Left ventricle myocardium superior (tissue), 1 donor: ENCODE data around the gene BPIFA3. TPM values are rescaled to one million over a fixed set of nuclear protein-coding genes. Genes with fewer than 3 reads are reported as not detected.

ENCODE experiments used
- ATAC-seq: fragments of 200-7000 bp; cut with Tn5 transposase; one replicate; pipeline ENCODE4 v1.9.1; 2020; ENCODE audit warnings: mild to moderate bottlenecking, moderate library complexity
- DNase-seq: peaks from one replicate; pipeline ENCODE4 v3.0.0-alpha.2; 2020
- intact Hi-C: fragments of 100-400 bp; cut with micrococcal nuclease; formaldehyde crosslinking; loops from one replicate; pipeline ENCODE4 v1.11.0; 2022
- total RNA-seq: library from RNA; stranded (reverse); fragmentation: NEBNext Ultra II Directional; extraction: Animal tissue kit (Norgen Biotek cat#: 25700); gene quantifications from one replicate; pipeline ENCODE4 v1.2.1, GENCODE V29; 2021
- donor health status: DM: no; HTN: yes; CAD: no; lungs with severe emphysema.

Gene BPIFA3
- total RNA-seq, 1 donor from 2014 or later: not detected

- intact Hi-C loops: no loop called here
- DNase-seq (no peak), ATAC-seq (no peak)
These were observed 6.8 kb upstream of the BPIFA3 start for GRCh38 chr20:33210371-33210770.

- DNase-seq (no peak), ATAC-seq (peak; percentile 41)
- intact Hi-C loops: no loop called here
These were observed 5.2 kb upstream of the BPIFA3 start for GRCh38 chr20:33211817-33212424.

GRCh38 chr20:33224399-33224798, 7.2 kb downstream of the BPIFA3 start:
- DNase-seq (no peak), ATAC-seq (no peak)
- intact Hi-C loops: no loop called here

- intact Hi-C loops: no loop called here
- DNase-seq (no peak), ATAC-seq (no peak)
These were observed 12.7 kb downstream of the BPIFA3 start for GRCh38 chr20:33229843-33230242.

- DNase-seq (no peak), ATAC-seq (no peak)
- intact Hi-C loops: no loop called here
These were observed 14.1 kb downstream of the BPIFA3 start for GRCh38 chr20:33231237-33231636.

GRCh38 chr20:33232486-33233072, 15.4 kb downstream of the BPIFA3 start:
- ATAC-seq: no peak
- no peak for DNase-seq
- intact Hi-C loops: no loop called here

GRCh38 chr20:33233129-33233774, 16.1 kb downstream of the BPIFA3 start:
- DNase-seq (no peak), ATAC-seq (no peak)
- intact Hi-C loops: no loop called here

GRCh38 chr20:33234050-33234449, 16.9 kb downstream of the BPIFA3 start:
- ATAC-seq (no peak), DNase-seq (no peak)
- intact Hi-C loops: no loop called here

GRCh38 chr20:33235696-33236095, 18.5 kb downstream of the BPIFA3 start, which contains the start of gene BPIFA1:
Gene BPIFA1, plus strand, starts transcription at chr20:33235996. Its CDS starts 1,716 bp downstream, at chr20:33237712.
- intact Hi-C loops: no loop called here
- DNase-seq: no peak
- ATAC-seq: no peak

- DNase-seq (no peak), ATAC-seq (no peak)
- intact Hi-C loops: no loop called here
These were observed 19.2 kb downstream of the BPIFA3 start for GRCh38 chr20:33236351-33236750.

- DNase-seq (no peak), ATAC-seq (no peak)
- intact Hi-C loops: no loop called here
These were observed 20.8 kb downstream of the BPIFA3 start for GRCh38 chr20:33237989-33238388.

- ATAC-seq: no peak
- intact Hi-C loops: no loop called here
- DNase-seq: no peak
These were observed 22.3 kb downstream of the BPIFA3 start for GRCh38 chr20:33239418-33239817.

GRCh38 chr20:33239979-33240736, 23.0 kb downstream of the BPIFA3 start:
- DNase-seq (no peak), ATAC-seq (no peak)
- intact Hi-C loops: no loop called here

GRCh38 chr20:33240923-33241322, 23.8 kb downstream of the BPIFA3 start:
- intact Hi-C loops: no loop called here

GRCh38 chr20:33242319-33243100, 25.4 kb downstream of the BPIFA3 start:
- ATAC-seq (no peak), DNase-seq (no peak)
- intact Hi-C loops: no loop called here

More at GRCh38 chr20:33240923-33241322, 23.8 kb downstream of the BPIFA3 start:
- ATAC-seq (no peak), DNase-seq (no peak)

GRCh38 chr20:33246077-33246476, 28.9 kb downstream of the BPIFA3 start:
- no peak for DNase-seq
- intact Hi-C loops: no loop called here

GRCh38 chr20:33249456-33249855, 32.3 kb downstream of the BPIFA3 start:
- ATAC-seq (no peak), DNase-seq (no peak)
- intact Hi-C loops: no loop called here

More at GRCh38 chr20:33246077-33246476, 28.9 kb downstream of the BPIFA3 start:
- ATAC-seq: no peak

- ATAC-seq: no peak
- no peak for DNase-seq
- intact Hi-C loops: no loop called here
These were observed 33.5 kb downstream of the BPIFA3 start for GRCh38 chr20:33250666-33251065.

GRCh38 chr20:33251496-33251895, 34.3 kb downstream of the BPIFA3 start:
- DNase-seq: no peak
- no peak for ATAC-seq
- intact Hi-C loops: no loop called here
